ENCODE results near the gene CAMP.

- TF ChIP-seq EP300 (IDR thresholded peaks at IDR 0.05) (no peak), CTCF (IDR thresholded peaks at IDR 0.05) (no peak)
These were observed 43.3 kb upstream of the CAMP start for GRCh38 chr3:48180021-48180420.

Measured in esophagus muscularis mucosa (tissue), 3 donors.